Gastrocnemius medialis (tissue), 4 donors: ENCODE data around the gene SPEG.
A peak's percentile ranks its signal among the peaks of the same experiment; 100 is the strongest.

Experiments used
- CTCF ChIP-seq, 5 experiments: fragments of 450-650 bp in 3 of 5; fragments of 200-600 bp in 2 of 5; sonication (generic) in 2 of 5; IDR thresholded peaks in 4 of 5; conservative IDR thresholded peaks in 1 of 5; 1 replicate in 4 of 5; 2 replicates in 1 of 5; pipeline ENCODE4 v1.5.1; 2016 to 2019; ENCODE audit warnings: antibody characterized with exemption in 5 of 5, mild to moderate bottlenecking in 3 of 5, moderate library complexity in 3 of 5
- POLR2A ChIP-seq, 2 donors: fragments of 450-650 bp; IDR thresholded peaks; one replicate each; pipeline ENCODE4 v1.6.1; 2017; ENCODE audit warnings: antibody characterized with exemption in 2 of 2, mild to moderate bottlenecking in 2 of 2, moderate library complexity in 2 of 2

GRCh38 chr2:219404291-219404910, 30.2 kb upstream of the SPEG start:
- TF ChIP-seq CTCF (IDR thresholded peaks at IDR 0.05 in 4 of 5, conservative IDR thresholded peaks at IDR 0.05 in 1 of 5), result peak in 1 of 5 experiments; percentile 23
- TF ChIP-seq POLR2A (IDR thresholded peaks at IDR 0.05), result no peak
